ENCODE data around the gene DYRK1B. TPM values are rescaled to one million over a fixed set of nuclear protein-coding genes. Genes with fewer than 3 reads are reported as not detected.
"Not testable (repeated sequence)": the region's sequence is repeated elsewhere in the genome, so short reads cannot be mapped to it uniquely, and the experiment has no call there.

Gene DYRK1B
- polyA plus RNA-seq (ENCODE audit: insufficient read length in 4 of 4): 10 to 100 TPM; 33.1 to 39.8 (median 36.8) TPM

DNA sequence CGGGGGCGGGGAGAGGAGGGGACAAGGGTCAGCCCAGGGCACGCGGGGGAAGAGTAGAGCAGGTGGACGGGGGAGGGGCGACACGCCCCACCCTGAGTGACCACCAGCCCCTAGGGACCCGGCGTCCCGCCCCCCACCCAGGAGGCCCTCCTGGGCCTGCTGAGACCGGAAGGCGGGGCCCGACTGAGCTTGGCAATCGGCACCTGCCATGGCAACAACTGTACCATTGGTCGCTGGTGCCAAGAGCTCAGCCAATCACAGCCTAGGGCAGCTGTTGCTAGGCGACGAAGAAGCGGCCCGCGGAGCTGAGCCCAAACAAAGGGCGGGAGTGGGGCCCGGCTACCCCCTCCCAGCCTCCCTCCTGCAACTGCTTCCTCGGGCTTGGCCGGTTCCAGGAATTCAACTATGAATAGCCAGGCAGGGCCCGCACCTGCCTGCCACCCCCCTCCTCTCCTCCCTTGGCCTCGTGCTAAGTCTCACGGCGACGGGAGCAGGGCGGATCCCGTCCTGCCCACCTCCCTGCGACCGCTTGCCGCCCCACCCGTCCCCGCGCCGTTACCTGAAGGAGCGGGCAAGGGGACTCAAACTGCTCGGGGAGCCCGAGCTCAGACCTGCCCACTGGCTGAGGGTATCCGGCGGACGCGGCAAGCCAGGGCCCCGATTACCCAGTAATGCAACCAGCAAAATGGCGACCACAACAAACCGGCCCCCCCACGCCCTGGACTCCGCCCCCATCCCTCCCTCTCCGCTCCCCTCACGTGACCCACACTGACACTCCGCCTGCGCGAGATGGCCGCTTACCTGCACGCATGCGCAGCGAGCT lies at the start of gene DYRK1B:
TSS of gene DYRK1B (minus strand) at position 699 of the 823 bp plus-strand sequence. CDS start 2,295 bp downstream, outside the sequence.
- DNase-seq (ENCODE audit: low read depth in 4 of 4, low spot score in 3 of 4): peak; percentile 93 to 95 (median 94)

- DNase-seq (ENCODE audit: low read depth in 4 of 4, low spot score in 3 of 4): not testable (repeated sequence)
Observed at GRCh38 chr19:39882645-39883044, 48.7 kb upstream of the DYRK1B start.

GRCh38 chr19:39881495-39882110 lies 47.6 kb upstream of the DYRK1B start:
- peak in 2 of 4 donors; percentile 20 to 24 for DNase-seq (ENCODE audit: low read depth in 4 of 4, low spot score in 3 of 4)

DNA sequence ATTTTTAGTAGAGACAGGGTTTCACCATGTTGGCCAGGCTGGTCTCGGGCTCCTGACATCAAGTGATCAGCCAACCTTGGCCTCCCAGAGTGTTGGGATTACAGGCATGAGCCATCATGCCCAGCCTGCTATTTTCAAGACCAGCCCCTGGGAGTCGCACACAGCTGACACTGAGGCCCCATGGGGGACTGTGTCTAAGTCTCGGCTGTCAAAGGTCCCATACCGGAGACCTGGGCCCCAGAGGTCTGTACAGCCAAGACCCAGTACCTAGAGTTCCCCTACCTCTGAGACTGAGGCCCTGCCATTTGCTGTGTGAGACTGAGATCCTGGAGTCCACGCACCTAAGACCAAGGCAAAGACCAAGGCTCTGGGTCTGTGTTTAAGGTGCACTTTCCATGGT lies 46.3 kb upstream of the DYRK1B start:
- DNase-seq (ENCODE audit: low read depth in 4 of 4, low spot score in 3 of 4): not testable (repeated sequence)

DNA sequence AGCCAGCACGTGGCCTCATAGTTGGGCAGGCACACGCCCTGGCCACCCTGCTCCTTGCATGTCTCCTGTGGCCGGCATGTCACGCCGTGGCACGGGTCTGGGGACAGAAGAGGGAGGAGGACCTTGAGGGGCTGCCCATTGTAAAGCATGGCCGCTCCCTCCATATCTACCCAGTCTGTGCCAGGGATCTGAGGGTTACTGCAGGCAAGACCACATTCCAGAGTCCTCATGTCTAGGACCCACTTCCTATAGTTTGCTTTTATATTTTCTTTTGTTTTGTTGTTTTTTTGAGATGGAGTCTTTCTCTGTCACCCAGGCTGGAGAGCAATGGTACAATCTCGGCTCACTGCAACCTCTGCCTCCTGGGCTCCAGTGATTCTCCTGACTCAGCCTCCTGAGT lies 45.8 kb upstream of the DYRK1B start:
- DNase-seq (ENCODE audit: low read depth in 4 of 4, low spot score in 3 of 4): not testable (repeated sequence)

DNA sequence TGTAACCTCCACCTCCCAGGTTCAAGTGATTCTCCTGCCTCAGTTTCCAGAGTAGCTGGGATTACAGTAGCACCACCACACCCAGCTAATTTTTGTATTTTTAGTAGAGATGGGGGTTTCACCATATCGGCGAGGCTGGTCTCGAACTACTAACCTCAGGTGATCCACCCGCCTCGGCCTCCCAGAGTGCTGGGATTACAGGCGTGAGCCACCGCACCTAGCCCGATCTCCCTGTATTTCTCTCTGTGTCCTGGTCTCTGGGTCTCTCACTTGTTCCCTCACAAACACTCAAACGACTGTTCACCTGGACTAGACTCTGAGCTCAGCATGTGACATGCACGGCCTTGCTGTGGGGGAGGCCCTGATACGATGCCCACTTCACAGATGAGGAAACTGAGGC lies 44.9 kb upstream of the DYRK1B start:
- not testable (repeated sequence) for DNase-seq (ENCODE audit: low read depth in 4 of 4, low spot score in 3 of 4)

DNA sequence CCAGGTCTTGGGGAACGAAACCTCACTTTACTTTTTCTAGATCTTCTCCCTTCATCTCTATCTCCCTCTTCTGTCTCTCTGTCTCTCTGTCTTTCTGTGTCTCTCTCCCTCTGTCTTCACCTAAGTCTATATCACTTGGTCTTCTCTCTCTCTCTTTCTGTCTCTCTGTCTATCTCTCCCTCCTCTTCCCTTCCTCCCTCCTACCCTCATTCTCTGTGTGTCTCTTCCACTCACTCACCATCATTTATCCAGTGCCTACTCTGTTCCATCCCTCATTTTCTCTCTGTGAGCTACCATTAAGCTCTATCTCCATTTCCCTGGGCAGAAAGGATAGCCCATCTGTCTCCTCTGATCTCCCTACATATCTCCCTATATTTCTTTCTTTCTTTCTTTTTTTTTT lies 44.4 kb upstream of the DYRK1B start:
- no peak for DNase-seq (ENCODE audit: low read depth in 4 of 4, low spot score in 3 of 4)

GRCh38 chr19:39877982-39878381 lies 44.0 kb upstream of the DYRK1B start:
- not testable (repeated sequence) for DNase-seq (ENCODE audit: low read depth in 4 of 4, low spot score in 3 of 4)

- not testable (repeated sequence) for DNase-seq (ENCODE audit: low read depth in 4 of 4, low spot score in 3 of 4)
Observed at GRCh38 chr19:39877488-39877887, 43.5 kb upstream of the DYRK1B start.

DNA sequence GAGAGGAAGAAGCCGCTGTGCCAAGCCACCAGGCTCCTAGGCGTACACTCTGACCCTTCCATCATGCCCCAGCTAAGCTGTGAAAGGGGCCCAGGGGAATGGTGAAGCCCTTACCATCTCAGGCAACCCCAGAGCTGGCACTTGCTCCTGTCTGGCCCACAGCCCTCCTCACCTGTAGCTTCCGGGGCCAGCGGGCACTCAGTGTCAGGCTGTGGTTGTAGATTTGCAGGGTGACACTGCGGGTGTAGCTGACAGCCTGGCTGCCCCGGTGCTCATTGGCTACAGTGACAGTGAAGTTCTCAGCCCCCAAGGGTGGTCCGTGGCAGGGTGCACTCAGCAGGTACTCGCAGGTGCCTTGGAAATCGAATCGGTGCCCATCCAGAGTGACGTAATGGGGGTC lies 42.5 kb upstream of the DYRK1B start:
- not testable (repeated sequence) for DNase-seq (ENCODE audit: low read depth in 4 of 4, low spot score in 3 of 4)

GRCh38 chr19:39875401-39875864 lies 41.5 kb upstream of the DYRK1B start:
- not testable (repeated sequence) for DNase-seq (ENCODE audit: low read depth in 4 of 4, low spot score in 3 of 4)

GRCh38 chr19:39874404-39874803 lies 40.4 kb upstream of the DYRK1B start:
- no peak for DNase-seq (ENCODE audit: low read depth in 4 of 4, low spot score in 3 of 4)

DNA sequence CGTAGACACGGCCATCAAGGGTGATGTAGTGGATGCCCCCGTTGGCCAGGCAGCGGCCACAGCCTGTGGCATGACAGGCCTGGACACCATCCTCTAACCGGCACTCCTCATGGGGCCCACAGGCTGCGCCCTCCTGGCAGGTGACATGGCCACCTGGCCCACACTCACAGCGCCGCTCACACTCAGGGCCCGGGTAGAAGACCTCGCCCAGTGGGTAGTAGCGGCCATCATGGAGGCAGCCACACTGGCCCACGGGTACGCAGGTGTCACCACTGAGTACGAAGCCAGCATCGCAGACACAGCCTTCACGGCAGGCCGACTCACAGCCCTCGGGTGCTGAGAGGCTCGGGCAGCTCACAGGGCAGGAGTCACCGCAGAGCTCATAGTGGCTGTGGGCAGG lies 39.4 kb upstream of the DYRK1B start:
- DNase-seq (ENCODE audit: low read depth in 4 of 4, low spot score in 3 of 4): no peak

DNA sequence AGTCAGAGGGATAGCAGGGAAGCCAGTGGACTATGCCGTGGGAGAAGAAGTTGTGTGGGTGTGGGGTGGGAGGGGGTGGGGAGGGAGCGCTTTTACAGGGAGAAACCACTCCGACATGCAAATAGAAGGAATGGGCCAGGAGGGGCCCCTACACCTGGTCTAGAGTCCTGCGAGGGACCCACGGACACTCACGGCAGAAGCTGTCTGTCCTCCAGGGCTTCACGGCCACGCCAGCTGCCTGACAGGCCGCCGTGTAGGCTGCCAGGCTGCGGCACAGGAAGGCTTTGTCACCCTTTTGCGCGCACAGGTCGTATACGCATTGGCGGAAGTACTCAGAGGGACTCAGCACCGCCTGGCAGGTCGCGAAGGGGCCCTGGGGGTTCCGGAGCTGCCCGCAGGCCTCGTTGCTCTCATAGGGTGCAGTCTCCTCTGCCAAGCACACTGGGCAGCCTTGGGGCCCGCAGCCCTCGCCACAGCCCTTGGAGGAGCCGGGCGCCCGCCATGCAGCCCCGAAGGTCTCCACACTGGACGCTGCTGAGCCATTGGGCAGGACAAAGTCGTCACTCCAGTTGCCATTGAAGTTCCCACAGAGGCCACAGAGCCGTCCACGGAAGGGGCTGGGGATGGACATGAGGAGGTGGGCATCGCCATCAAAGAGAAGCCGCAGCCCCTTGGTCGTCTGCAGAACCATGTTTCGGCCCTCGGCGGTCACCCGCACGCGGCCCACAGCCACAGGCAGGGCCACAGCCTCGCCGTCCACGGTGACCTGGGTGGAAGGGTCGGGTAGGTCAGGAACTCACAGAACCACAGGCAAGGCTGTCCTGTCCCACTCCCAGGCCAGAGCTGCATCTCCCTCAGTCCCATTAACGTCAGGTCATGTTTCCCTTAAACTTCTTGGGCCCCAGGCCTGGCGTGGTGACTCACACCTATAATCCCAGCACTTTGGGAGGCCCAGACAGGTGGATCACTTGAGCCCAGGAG lies 38.2 kb upstream of the DYRK1B start:
- no peak for DNase-seq (ENCODE audit: low read depth in 4 of 4, low spot score in 3 of 4)

GRCh38 chr19:39871362-39871761 lies 37.4 kb upstream of the DYRK1B start:
- no peak for DNase-seq (ENCODE audit: low read depth in 4 of 4, low spot score in 3 of 4)

DNA sequence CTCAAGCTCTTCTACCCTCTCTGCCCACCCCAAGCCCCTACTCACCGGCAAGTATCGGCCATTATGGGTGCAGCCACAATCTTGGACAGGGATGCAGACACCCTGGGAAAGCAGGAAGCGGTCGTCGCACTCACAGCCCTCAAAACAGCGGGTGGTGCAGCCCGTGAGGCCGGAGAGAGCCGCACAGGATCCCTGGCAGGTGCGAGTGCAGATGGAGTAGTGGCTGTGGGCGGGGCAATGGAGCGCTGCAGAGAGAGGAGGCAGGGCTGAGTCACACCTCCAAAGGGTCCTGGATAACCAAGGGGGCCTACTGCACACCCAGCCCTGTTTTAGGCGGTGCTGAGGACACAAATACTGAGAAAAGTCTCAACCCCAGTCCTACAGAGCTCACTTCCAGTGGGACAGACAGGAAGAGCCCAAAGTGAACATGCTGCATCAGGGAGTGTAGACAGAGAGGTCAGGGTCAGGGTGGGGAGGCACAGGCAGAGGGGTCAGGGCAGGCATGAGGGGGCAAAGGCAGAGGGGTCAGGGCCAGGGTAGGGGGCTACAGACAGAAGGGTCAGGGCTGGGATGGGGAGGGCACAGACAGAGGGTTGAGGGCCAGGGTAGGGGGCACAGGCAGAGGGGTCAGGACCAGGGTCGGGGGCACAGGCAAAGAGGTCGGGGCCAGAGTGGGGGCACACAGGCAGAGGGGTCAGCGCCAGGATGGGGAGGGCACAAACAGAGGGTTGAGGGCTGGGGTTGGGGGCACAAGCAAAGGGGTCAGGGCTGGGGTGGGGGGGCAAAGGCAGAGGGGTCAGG lies 36.4 kb upstream of the DYRK1B start:
- DNase-seq (ENCODE audit: low read depth in 4 of 4, low spot score in 3 of 4): no peak

DNA sequence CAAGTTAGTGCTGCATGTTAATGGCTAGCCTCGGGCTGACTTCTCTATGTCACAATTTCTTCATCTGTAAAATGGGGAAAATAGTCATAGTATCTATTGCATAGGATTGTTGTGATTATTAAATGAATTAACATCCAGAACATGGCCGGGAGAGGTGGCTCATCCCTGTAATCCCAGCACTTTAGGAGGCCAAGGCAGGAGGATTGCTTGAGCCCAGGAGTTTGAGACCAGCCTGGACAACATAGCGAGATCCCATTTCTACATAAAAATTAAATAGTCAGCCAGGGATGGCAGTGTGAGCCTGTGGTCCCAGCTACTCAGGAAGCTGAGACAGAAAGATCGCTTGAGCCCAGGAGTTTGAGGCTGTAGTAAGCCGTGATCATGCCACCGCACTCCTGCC lies 34.0 kb upstream of the DYRK1B start:
- DNase-seq (ENCODE audit: low read depth in 4 of 4, low spot score in 3 of 4): no peak

GRCh38 chr19:39867133-39867532 lies 33.2 kb upstream of the DYRK1B start:
- DNase-seq (ENCODE audit: low read depth in 4 of 4, low spot score in 3 of 4): no peak

GRCh38 chr19:39865953-39866352 lies 32.0 kb upstream of the DYRK1B start:
- DNase-seq (ENCODE audit: low read depth in 4 of 4, low spot score in 3 of 4): no peak

DNA sequence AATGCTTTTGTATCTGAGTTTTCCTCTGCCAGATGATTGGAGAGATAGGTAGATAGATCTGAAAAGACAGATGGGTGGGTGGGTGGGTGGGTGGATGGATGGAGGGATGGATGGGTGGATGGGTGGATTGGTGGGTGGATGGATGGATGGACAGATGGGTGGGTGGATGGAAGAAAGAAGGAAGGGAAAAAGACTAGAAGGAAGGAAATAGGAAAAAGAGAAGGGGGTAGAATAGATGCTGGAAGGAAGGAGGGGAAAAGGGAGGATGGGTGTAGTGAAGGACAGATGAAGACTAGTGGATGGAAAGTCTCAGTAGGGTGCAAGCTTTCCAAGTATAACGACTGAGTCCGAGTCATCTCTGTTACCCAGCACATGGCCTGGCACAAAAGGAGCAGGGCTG lies 31.2 kb upstream of the DYRK1B start:
- DNase-seq (ENCODE audit: low read depth in 4 of 4, low spot score in 3 of 4): no peak
